Ishikawa (cell line): ENCODE measurements around the gene DIS3L2.

ENCODE experiments used
- CEBPB ChIP-seq: IDR thresholded peaks from 2 replicates; pipeline ENCODE4 v1.6.1; 2012
- CREB1 ChIP-seq: IDR thresholded peaks from 2 replicates; pipeline ENCODE4 v1.6.1; 2012; ENCODE audit warnings: low read depth
- EGR1 ChIP-seq: IDR thresholded peaks from 2 replicates; pipeline ENCODE4 v1.6.1; 2012
- EP300 ChIP-seq: IDR thresholded peaks from 2 replicates; pipeline ENCODE4 v1.6.1; 2012; ENCODE audit warnings: borderline replicate concordance
- FOXM1 ChIP-seq: IDR thresholded peaks from 2 replicates; pipeline ENCODE4 v1.6.1; 2012; ENCODE audit warnings: low read depth, borderline replicate concordance
- NFIC ChIP-seq: IDR thresholded peaks from 2 replicates; pipeline ENCODE4 v1.6.1; 2012
- RAD21 ChIP-seq: IDR thresholded peaks from 2 replicates; pipeline ENCODE4 v1.6.1; 2012; ENCODE audit warnings: low read depth
- TAF1 ChIP-seq: IDR thresholded peaks from 2 replicates; pipeline ENCODE4 v1.6.1; 2012; ENCODE audit warnings: low read depth, mild to moderate bottlenecking
- TCF12 ChIP-seq: IDR thresholded peaks from 2 replicates; pipeline ENCODE4 v1.6.1; 2012; ENCODE audit warnings: low read depth
- TEAD4 ChIP-seq: IDR thresholded peaks from 2 replicates; pipeline ENCODE4 v1.6.1; 2012
- YY1 ChIP-seq: IDR thresholded peaks from 2 replicates; pipeline ENCODE4 v1.6.1; 2012; ENCODE audit warnings: low read depth
- ZBTB7A ChIP-seq: IDR thresholded peaks from 2 replicates; pipeline ENCODE4 v1.6.1; 2012; ENCODE audit warnings: low read depth
- TF ChIP-seq, protein P1 (sequence below): IDR thresholded peaks from 2 replicates; pipeline ENCODE4 v1.6.1; 2012; ENCODE audit warnings: low read depth, mild to moderate bottlenecking
- TF ChIP-seq, protein P2 (sequence below): IDR thresholded peaks from 2 replicates; pipeline ENCODE4 v1.6.1; 2012
- TF ChIP-seq, protein P3 (sequence below): IDR thresholded peaks from 2 replicates; pipeline ENCODE4 v1.6.1; 2012

The DIS3L2 gene

DNA sequence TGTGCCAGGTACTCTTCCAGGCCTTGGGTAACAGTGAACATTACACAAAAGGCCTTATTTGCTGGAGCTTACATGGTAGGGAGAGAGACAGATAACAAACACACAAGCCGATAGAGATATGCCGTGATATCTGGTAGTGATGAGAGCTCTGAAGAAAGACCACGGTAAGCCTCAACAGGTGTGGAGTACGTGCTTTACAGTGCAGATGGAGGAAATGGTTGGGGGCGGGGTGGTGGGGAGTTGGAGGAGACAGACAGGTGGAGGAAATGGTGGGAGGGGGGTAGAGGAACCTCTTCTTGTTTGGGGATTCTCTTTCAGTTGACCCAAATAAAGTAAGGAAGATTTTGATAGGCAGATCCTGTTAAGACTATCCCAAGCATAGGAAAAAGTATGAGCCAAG is 276.0 kb downstream of the DIS3L2 start:
- TF ChIP-seq EGR1 (no peak), TAF1 (no peak), TCF12 (no peak), FOXM1 (no peak), NFIC (no peak), RAD21 (no peak), CEBPB (no peak), CREB1 (no peak), EP300 (no peak), TEAD4 (no peak)
- TF ChIP-seq, protein P1, sequence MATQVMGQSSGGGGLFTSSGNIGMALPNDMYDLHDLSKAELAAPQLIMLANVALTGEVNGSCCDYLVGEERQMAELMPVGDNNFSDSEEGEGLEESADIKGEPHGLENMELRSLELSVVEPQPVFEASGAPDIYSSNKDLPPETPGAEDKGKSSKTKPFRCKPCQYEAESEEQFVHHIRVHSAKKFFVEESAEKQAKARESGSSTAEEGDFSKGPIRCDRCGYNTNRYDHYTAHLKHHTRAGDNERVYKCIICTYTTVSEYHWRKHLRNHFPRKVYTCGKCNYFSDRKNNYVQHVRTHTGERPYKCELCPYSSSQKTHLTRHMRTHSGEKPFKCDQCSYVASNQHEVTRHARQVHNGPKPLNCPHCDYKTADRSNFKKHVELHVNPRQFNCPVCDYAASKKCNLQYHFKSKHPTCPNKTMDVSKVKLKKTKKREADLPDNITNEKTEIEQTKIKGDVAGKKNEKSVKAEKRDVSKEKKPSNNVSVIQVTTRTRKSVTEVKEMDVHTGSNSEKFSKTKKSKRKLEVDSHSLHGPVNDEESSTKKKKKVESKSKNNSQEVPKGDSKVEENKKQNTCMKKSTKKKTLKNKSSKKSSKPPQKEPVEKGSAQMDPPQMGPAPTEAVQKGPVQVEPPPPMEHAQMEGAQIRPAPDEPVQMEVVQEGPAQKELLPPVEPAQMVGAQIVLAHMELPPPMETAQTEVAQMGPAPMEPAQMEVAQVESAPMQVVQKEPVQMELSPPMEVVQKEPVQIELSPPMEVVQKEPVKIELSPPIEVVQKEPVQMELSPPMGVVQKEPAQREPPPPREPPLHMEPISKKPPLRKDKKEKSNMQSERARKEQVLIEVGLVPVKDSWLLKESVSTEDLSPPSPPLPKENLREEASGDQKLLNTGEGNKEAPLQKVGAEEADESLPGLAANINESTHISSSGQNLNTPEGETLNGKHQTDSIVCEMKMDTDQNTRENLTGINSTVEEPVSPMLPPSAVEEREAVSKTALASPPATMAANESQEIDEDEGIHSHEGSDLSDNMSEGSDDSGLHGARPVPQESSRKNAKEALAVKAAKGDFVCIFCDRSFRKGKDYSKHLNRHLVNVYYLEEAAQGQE: no peak
- TF ChIP-seq, protein P2, sequence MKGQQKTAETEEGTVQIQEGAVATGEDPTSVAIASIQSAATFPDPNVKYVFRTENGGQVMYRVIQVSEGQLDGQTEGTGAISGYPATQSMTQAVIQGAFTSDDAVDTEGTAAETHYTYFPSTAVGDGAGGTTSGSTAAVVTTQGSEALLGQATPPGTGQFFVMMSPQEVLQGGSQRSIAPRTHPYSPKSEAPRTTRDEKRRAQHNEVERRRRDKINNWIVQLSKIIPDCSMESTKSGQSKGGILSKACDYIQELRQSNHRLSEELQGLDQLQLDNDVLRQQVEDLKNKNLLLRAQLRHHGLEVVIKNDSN: no peak
- TF ChIP-seq, protein P3, sequence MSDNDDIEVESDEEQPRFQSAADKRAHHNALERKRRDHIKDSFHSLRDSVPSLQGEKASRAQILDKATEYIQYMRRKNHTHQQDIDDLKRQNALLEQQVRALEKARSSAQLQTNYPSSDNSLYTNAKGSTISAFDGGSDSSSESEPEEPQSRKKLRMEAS: no peak

DNA sequence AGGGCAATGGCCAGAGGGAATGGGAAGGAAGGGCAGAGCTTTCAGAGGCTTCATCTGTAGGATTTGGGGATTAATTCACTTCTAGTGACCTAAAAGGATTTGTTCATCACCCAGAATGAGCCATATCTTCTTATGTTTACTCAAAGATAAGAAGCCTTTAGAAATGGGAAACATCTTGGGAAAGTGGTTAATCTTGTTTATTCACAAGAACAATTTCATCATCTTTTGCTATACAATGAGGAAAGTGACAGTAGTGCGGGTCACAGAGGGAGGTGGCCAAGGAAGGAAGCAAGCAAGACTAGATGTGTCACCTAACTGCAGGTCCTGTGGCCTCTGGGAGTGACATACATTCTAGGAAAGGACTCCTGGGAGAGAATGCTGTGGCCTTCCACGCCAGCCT is 276.6 kb downstream of the DIS3L2 start:
- TF ChIP-seq TCF12 (no peak), EP300 (no peak), EGR1 (no peak), TEAD4 (no peak), NFIC (no peak), RAD21 (no peak)
- TF ChIP-seq, protein P2: no peak

DNA sequence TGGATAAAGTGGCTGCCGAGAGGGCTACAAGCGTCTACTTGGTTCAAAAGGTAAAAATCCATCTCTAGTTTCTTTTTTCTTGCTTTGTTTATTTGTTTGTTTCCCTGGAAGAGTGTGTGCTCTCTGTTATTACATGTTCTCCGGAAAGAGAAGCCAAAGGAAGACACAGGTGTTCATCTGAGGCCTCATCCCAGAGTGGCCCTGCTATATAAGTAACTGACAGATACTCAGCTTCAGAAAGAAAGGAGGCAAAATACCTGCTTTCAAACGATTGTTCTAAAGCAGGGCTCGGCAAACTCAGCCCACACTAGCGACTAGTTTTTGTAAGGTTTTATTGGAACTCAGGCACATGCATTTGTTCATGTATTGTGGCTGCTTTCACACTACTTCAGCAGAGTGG is 277.1 kb downstream of the DIS3L2 start:
- TF ChIP-seq TCF12 (no peak), EP300 (no peak), TAF1 (no peak)
- TF ChIP-seq, protein P3: no peak

DNA sequence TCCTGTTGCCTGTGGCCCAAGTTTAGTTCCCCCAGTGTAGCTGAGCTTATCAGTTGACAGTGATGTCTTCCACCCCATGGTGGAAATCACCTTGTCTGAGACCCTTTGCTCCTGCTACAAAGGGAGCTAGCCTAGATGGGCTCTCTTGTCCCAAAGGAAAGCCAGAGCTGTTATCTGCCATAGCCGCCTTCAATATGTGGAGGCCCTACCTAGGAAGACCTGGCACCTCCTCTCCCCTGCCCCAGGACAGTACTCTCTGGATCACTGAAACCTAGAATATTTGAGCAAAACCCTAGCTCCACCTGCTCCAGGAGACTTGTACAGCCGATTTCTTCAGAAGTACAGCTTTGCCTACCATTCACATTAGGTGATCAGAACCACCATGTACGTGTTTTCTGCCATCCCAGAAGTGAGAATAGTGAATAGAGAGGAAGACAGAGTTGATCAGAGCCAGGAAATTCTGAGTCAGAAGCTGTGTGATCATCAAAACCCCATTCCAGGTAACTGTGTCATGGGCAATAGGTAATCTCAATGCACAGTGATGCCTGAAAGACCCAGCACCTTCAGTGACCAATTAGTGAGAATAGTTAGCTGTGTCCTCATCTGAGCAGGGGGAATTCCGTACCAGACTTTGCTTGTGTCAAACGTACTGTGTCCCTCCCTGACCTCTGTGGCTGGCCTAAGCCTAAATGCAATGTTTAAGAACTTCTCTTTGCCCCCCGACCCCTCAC is 278.6 kb downstream of the DIS3L2 start:
- TF ChIP-seq EP300: no peak
- peak; percentile 41; the same call in 1 of the 2 replicates for TF ChIP-seq NFIC

DNA sequence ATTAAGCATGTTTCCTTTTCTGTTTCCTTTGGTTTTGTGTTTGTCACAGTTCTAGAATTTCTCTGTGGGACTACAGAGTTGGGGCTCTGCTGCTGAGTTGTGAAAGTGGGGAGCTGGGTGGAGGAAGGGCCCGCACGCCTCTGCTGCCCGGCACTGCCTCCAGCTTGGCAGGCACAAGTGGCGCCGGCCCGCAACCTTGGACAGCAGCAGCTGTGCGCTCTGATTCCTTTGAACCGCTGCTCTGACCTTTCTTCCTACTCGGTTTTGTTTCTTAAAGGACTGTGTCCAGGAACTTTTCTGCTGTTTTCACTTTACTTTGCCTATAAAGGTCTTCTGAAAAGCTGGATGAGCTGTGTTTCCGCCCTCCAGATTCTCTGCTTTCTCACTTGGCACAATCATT is 279.4 kb downstream of the DIS3L2 start:
- TF ChIP-seq, protein P1: peak; percentile 61
- no peak for TF ChIP-seq TEAD4

DNA sequence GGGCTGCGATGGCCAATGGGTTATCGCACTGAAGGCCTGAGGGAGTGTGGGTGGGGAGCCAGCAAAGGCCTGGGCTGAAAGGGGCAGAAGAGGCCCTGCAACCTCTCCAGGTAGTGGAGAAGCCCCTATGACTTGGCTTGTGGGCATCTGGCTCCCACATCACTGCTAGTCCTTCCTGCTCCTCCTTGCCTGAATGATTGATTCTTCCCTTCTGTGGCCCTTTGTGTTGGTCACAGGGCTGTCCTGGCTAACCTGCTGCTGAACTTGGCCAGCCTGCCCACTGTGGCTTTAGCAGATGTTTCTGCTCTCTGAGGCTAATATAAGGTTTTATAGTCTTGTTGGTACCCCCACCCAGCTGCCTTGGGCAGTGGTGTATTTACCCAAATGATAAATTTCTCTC is 280.8 kb downstream of the DIS3L2 start:
- TF ChIP-seq, protein P1: no peak
- TF ChIP-seq, protein P2: no peak
- TF ChIP-seq, protein P3: no peak
- TF ChIP-seq EP300: no peak
- no peak for TF ChIP-seq CEBPB
- no peak for TF ChIP-seq TAF1
- no peak for TF ChIP-seq NFIC
- no peak for TF ChIP-seq FOXM1
- TF ChIP-seq RAD21: no peak
- no peak for TF ChIP-seq EGR1
- no peak for TF ChIP-seq TEAD4
- no peak for TF ChIP-seq CREB1
- no peak for TF ChIP-seq TCF12
- no peak for TF ChIP-seq ZBTB7A
- no peak for TF ChIP-seq YY1
